Astrocyte of the cerebellum (primary cell): ENCODE results near the gene COL23A1.

Experiments
- DNase-seq: peaks from one replicate; pipeline ENCODE4 v3.0.0-alpha.2; 2011; ENCODE audit warnings: low read depth
- H3K4me3 ChIP-seq: 2 replicates; pipeline ENCODE4 v1.5.1; 2011; ENCODE audit warnings: mild to moderate bottlenecking, low read depth, low read length, moderate library complexity
- in situ Hi-C: cut with HindIII; loops from 2 replicates; pipeline ENCODE4 v1.10.0; 2017; ENCODE audit warnings: low sequenced_read_pairs
- TF ChIP-seq, protein P1 (sequence below): IDR thresholded peaks from 2 replicates; pipeline ENCODE4 v1.5.1; 2012; ENCODE audit warnings: low read length, low read depth, moderate library complexity, mild to moderate bottlenecking; ENCODE audit errors: missing control alignments

COL23A1 gene

GRCh38 chr5:178325679-178326373, 264.4 kb downstream of the COL23A1 start:
- DNase-seq = no peak
- TF ChIP-seq, protein P1, sequence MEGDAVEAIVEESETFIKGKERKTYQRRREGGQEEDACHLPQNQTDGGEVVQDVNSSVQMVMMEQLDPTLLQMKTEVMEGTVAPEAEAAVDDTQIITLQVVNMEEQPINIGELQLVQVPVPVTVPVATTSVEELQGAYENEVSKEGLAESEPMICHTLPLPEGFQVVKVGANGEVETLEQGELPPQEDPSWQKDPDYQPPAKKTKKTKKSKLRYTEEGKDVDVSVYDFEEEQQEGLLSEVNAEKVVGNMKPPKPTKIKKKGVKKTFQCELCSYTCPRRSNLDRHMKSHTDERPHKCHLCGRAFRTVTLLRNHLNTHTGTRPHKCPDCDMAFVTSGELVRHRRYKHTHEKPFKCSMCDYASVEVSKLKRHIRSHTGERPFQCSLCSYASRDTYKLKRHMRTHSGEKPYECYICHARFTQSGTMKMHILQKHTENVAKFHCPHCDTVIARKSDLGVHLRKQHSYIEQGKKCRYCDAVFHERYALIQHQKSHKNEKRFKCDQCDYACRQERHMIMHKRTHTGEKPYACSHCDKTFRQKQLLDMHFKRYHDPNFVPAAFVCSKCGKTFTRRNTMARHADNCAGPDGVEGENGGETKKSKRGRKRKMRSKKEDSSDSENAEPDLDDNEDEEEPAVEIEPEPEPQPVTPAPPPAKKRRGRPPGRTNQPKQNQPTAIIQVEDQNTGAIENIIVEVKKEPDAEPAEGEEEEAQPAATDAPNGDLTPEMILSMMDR = no peak
- in situ Hi-C loops = no loop called here
- H3K4me3 ChIP-seq = no peak overlapping the region

DNA sequence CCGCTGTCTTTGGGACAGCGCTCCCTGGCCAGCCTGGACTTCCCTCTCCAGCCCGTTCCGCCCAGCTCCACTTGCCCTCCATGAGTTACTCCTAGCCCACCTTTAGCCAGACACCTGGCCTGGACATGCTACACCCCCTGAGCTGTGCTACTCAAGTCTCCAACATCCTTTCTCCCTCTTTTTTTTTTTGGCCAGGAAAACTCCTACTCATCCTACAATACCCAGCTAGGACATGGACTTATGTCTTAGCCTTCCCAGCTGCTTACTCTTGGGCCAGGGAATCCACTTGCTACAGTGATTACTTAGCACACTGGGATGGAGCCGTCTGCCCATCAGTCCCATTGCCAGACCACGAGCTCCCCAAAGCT, 264.9 kb downstream of the COL23A1 start:
- no peak overlapping the region for H3K4me3 ChIP-seq
- in situ Hi-C loops = no loop called here
- no peak for DNase-seq
- TF ChIP-seq, protein P1 = no peak

GRCh38 chr5:178324481-178325310, 265.5 kb downstream of the COL23A1 start:
- in situ Hi-C loops = no loop called here
- TF ChIP-seq, protein P1 = no peak
- DNase-seq = no peak
- no peak overlapping the region for H3K4me3 ChIP-seq

DNA sequence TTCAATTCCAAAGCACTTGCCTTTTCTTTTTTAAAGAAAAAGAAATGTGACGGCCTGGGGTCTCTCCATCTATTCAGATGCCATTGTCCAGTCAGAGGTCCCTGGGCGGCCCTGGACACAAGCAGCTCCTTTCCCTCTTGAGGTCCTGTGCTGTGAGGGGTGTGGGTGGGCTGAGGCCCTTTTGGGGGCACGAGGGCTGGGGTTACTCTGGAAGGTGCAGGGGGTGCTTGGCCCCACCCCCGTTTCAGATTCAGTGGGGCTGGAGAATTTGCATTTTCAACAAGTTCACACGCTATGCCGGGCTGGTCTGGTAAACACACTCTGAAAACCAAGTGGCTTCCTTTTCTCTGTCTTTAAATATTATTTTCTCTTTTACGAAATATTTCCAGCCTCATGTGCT, 266.2 kb downstream of the COL23A1 start:
- in situ Hi-C loops = no loop called here
- no peak overlapping the region for H3K4me3 ChIP-seq
- TF ChIP-seq, protein P1 = no peak
- no peak for DNase-seq

GRCh38 chr5:178323541-178323865, 266.7 kb downstream of the COL23A1 start:
- DNase-seq = no peak
- TF ChIP-seq, protein P1 = no peak
- no peak overlapping the region for H3K4me3 ChIP-seq
- in situ Hi-C loops = no loop called here

DNA sequence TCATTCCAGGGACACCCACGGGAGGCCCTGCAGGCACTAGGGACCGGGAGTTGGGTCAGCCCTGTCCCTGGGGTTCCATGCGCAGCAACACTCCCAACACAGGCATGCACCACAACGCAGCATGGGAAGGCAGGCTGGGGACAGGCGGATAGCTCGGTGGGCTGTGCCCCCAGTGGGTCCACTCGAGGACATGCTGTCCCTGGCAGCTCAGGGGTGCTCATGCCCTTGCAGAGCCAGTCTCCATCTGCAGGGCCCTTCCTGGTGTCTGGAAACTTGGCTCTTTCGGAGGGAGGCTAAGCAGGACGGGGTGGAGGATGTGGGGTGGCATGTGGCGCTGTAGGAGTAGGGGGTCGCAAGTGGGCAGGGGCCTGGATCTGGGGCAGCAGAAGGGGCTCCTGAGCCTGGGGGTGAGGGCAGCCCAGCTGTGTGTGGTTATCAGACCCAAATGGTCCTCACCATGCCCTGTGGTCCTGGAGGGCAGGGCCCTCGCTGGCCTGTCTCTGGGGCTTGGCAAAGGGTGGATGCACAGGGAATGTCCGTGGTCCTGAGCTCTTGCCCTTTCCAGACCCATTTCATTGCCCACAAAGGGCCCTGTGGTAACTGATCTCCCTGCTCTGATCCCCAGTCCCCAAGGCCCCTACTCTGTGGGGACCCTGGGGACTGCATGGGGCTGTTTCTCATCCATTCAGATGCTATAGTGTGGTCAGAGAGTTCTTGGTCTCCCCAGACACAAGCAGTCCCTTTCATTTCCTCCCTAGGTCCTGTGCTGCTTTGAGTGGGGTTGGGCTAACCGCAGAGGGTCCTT, 267.3 kb downstream of the COL23A1 start:
- in situ Hi-C loops = no loop called here
- TF ChIP-seq, protein P1 = no peak
- H3K4me3 ChIP-seq = no peak overlapping the region
- DNase-seq = no peak
